ENCODE data around the gene TEX22.

TEX22 gene

GRCh38 chr14:105367116-105368031 is 31.0 kb upstream of the TEX22 start:
- H3K4me3 ChIP-seq (ENCODE audit: control insufficient read depth, low read depth, low read length) = no peak overlapping the region
- DNase-seq (ENCODE audit: low read depth) = no peak
- no peak for TF ChIP-seq CTCF (conservative IDR thresholded peaks at IDR 0.05; ENCODE audit: control insufficient read depth, insufficient read depth, low read depth, low read length)

GRCh38 chr14:105368032-105368417 is 30.3 kb upstream of the TEX22 start:
- no peak for TF ChIP-seq CTCF (conservative IDR thresholded peaks at IDR 0.05; ENCODE audit: control insufficient read depth, insufficient read depth, low read depth, low read length)
- H3K4me3 ChIP-seq (ENCODE audit: control insufficient read depth, low read depth, low read length) = no peak overlapping the region
- no peak for DNase-seq (ENCODE audit: low read depth)

- no peak for TF ChIP-seq CTCF (conservative IDR thresholded peaks at IDR 0.05; ENCODE audit: control insufficient read depth, insufficient read depth, low read depth, low read length)
- no peak overlapping the region for H3K4me3 ChIP-seq (ENCODE audit: control insufficient read depth, low read depth, low read length)
- no peak for DNase-seq (ENCODE audit: low read depth)
Observed at GRCh38 chr14:105368426-105368825, 29.9 kb upstream of the TEX22 start.

- H3K4me3 ChIP-seq (ENCODE audit: control insufficient read depth, low read depth, low read length) = no peak overlapping the region
- no peak for DNase-seq (ENCODE audit: low read depth)
- no peak for TF ChIP-seq CTCF (conservative IDR thresholded peaks at IDR 0.05; ENCODE audit: control insufficient read depth, insufficient read depth, low read depth, low read length)
Observed at GRCh38 chr14:105368910-105369652, 29.3 kb upstream of the TEX22 start.

- no peak for DNase-seq (ENCODE audit: low read depth)
- no peak overlapping the region for H3K4me3 ChIP-seq (ENCODE audit: control insufficient read depth, low read depth, low read length)
- TF ChIP-seq CTCF (conservative IDR thresholded peaks at IDR 0.05; ENCODE audit: control insufficient read depth, insufficient read depth, low read depth, low read length) = no peak
Observed at GRCh38 chr14:105369653-105370040, 28.7 kb upstream of the TEX22 start.

GRCh38 chr14:105374389-105374788 is 23.9 kb upstream of the TEX22 start:
- no peak overlapping the region for H3K4me3 ChIP-seq (ENCODE audit: control insufficient read depth, low read depth, low read length)
- no peak for TF ChIP-seq CTCF (conservative IDR thresholded peaks at IDR 0.05; ENCODE audit: control insufficient read depth, insufficient read depth, low read depth, low read length)
- DNase-seq (ENCODE audit: low read depth) = no peak

Data from fibroblast of mammary gland (primary cell).